Activated CD4-positive, alpha-beta T cell treated with anti-CD3 and anti-CD28 coated beads, Interleukin-2, amount 10 ng/mL, durations not matched to agents 7 days and 5 days (primary cell): ENCODE data around the gene ZNF254. TPM values are rescaled to one million over a fixed set of nuclear protein-coding genes. Genes with fewer than 3 reads are reported as not detected.

Experiments
- CTCF ChIA-PET: fragments of 350-600 bp; sonication (Branson Sonifier 250); formaldehyde crosslinking; loops from one replicate; lab custom pipeline; 2021; ENCODE audit warnings: antibody characterized with exemption; lab: Charles Lee
- POLR2A ChIA-PET: fragments of 350-600 bp; sonication (Branson Sonifier 250); formaldehyde crosslinking; loops from one replicate; lab custom pipeline; 2021; ENCODE audit warnings: antibody characterized with exemption; lab: Charles Lee
- DNase-seq: peaks from one replicate; pipeline ENCODE4 v3.0.0-alpha.2; 2020
- H3K27ac Mint-ChIP-seq: one replicate; pipeline ENCODE4 v1.8.0; 2021; ENCODE audit warnings: mild to moderate bottlenecking, moderate library complexity, mixed read lengths
- H3K27me3 Mint-ChIP-seq: one replicate; pipeline ENCODE4 v1.8.0; 2021; ENCODE audit warnings: mixed read lengths
- H3K36me3 Mint-ChIP-seq: one replicate; pipeline ENCODE4 v1.8.0; 2021; ENCODE audit warnings: low read depth, mixed read lengths
- H3K4me1 Mint-ChIP-seq: one replicate; pipeline ENCODE4 v1.8.0; 2021; ENCODE audit warnings: mixed read lengths
- H3K4me3 Mint-ChIP-seq: one replicate; pipeline ENCODE4 v1.8.0; 2021; ENCODE audit warnings: mild to moderate bottlenecking, moderate library complexity, mixed read lengths
- H3K9me3 Mint-ChIP-seq: one replicate; pipeline ENCODE4 v1.8.0; 2021; ENCODE audit warnings: mixed read lengths
- total RNA-seq, 2 experiments: library from RNA; stranded (reverse); gene quantifications; one replicate each; pipeline ENCODE4 v1.2.3, GENCODE V29; 2021

Gene ZNF254
- total RNA-seq, 2 experiments from 2014 or later = 12.2 to 13.8 TPM

DNA sequence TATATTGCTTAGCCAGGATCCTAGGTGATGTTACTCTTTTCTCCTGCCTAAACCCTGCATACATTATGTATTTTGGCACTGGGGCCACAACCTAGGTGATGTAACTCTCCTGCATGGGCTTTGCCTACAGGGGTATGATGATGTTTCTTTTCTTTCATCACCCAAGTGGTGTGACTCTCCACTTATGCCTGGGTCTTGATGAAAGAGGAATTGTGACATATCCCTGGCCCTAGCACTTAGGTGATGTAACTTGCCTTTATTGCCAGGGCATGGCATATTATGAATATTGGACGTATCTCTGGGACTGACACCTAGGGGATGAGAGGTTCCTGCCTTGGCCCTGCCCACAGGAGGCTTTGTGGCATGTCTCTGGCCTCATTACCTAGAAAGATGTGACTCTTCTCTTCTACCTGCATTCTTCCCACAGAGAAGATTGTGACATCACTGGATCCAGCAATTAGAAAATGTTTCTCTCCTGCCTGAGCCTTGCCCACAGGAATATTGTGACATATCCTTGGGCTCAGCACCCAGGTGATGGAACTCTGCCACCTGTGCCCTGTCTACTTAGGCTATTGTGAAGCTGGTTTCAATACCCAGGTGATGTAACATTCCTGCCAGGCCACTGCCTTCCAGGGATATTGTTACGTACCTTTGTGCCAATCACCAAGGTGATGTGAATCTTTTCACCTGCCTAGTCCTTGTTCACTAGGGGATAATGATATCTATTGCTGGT, 27.3 kb upstream of the ZNF254 start:
- POLR2A ChIA-PET = no interaction called here
- Mint-ChIP-seq H3K4me1 (no peaks in the 10 kb centered on the region), H3K36me3 (peaks cover 60% of the 10 kb centered on the region), H3K27ac (no peak overlapping the region), H3K9me3 (peaks cover 8% of the 10 kb centered on the region), H3K4me3 (no peak overlapping the region), H3K27me3 (no peaks in the 10 kb centered on the region)
- DNase-seq = no peak
- CTCF ChIA-PET = interaction anchor here (0.6 kb wide), 1 partner anchor 295 kb away, joined by 3 read pairs; no protein-coding TSS in a partner anchor

- no peak overlapping the region for H3K4me3 Mint-ChIP-seq
- DNase-seq = no peak
- H3K4me1 Mint-ChIP-seq = no peaks in the 10 kb centered on the region
- peaks cover 6% of the 10 kb centered on the region for H3K9me3 Mint-ChIP-seq
- POLR2A ChIA-PET = no interaction called here
- CTCF ChIA-PET = interaction anchor here (0.7 kb wide), 1 partner anchor 18 kb away, joined by 5 read pairs; no protein-coding TSS in a partner anchor
- H3K27me3 Mint-ChIP-seq = no peaks in the 10 kb centered on the region
- no peak overlapping the region for H3K27ac Mint-ChIP-seq
- H3K36me3 Mint-ChIP-seq = peaks cover 58% of the 10 kb centered on the region
These were observed 26.2 kb upstream of the ZNF254 start for GRCh38 chr19:24060687-24061356.

DNA sequence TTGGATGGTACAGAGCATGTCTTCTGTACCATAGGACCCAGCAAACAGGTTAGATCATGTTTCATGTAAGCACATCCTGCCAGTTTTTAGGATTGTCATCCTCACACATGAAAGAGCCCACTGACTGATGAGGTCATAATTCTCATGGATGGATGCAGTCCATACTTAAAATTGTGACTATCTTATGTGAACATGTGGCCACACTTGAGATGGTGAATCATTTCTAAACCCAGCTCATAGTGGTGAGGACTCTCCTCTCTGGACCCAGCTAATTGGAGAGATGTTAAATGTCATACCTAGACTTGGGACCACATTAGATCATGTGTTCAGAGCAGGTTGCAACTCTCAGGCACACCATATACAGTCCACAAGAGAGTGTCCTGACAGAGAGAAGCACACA, 24.8 kb upstream of the ZNF254 start:
- Mint-ChIP-seq H3K27me3 (no peaks in the 10 kb centered on the region), H3K9me3 (peaks cover 6% of the 10 kb centered on the region), H3K36me3 (peaks cover 54% of the 10 kb centered on the region), H3K4me1 (no peaks in the 10 kb centered on the region), H3K27ac (no peak overlapping the region), H3K4me3 (no peak overlapping the region)
- no peak for DNase-seq
- ChIA-PET POLR2A (no interaction called here), CTCF (no interaction called here)

DNA sequence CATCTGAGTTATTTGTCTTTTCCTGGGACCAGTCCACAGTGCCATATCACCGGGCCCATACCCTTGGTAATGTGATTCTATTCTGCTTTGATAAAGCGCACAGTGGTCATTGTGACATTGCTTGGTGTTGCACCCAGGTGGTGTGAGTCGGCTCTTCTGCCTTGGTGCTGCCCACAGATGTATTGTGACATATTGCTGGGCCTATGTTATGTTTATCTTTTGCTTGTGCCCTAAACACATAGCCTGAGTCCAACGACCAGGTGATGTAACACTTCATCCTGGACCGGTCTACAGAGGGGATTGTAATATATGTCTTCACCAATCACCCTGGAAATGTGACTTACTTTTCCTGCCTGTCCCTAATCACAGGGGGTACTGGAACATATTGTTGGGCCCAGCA, 23.7 kb upstream of the ZNF254 start:
- ChIA-PET CTCF (interaction anchor here (1.2 kb wide), 1 partner anchor 9 kb away, joined by 3 read pairs; no protein-coding TSS in a partner anchor), POLR2A (no interaction called here)
- Mint-ChIP-seq H3K9me3 (peaks cover 9% of the 10 kb centered on the region), H3K4me3 (no peak overlapping the region), H3K36me3 (peaks cover 56% of the 10 kb centered on the region), H3K27me3 (no peaks in the 10 kb centered on the region), H3K27ac (no peak overlapping the region), H3K4me1 (no peaks in the 10 kb centered on the region)
- DNase-seq = no peak

DNA sequence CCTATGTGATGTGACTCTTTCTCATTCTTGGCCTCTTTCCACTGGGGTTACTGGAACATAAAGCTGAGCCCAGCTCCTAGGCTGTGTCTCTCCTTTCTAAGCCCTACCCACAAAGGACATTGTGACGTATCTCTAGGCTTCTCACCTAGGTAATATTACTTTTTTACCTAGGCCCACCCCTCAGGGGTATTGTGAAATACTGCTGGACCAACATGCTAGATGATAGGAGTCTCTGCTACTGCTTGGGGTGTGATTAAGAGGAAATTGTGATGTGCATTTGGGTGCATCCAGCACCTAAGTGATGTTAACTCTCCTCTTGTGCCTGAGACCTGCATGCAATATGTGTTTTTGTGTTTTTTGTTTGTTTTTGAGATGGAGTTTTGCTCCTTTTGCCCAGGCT, 22.8 kb upstream of the ZNF254 start:
- Mint-ChIP-seq H3K9me3 (peaks cover 9% of the 10 kb centered on the region), H3K27me3 (no peaks in the 10 kb centered on the region), H3K4me1 (no peaks in the 10 kb centered on the region), H3K36me3 (peaks cover 54% of the 10 kb centered on the region), H3K27ac (no peak overlapping the region), H3K4me3 (no peak overlapping the region)
- POLR2A ChIA-PET = no interaction called here
- DNase-seq = no peak
- CTCF ChIA-PET = interaction anchor here (1.2 kb wide), 1 partner anchor 10 kb away, joined by 3 read pairs; no protein-coding TSS in a partner anchor

- POLR2A ChIA-PET = no interaction called here
These were observed 21.7 kb upstream of the ZNF254 start for GRCh38 chr19:24065243-24065642.

DNA sequence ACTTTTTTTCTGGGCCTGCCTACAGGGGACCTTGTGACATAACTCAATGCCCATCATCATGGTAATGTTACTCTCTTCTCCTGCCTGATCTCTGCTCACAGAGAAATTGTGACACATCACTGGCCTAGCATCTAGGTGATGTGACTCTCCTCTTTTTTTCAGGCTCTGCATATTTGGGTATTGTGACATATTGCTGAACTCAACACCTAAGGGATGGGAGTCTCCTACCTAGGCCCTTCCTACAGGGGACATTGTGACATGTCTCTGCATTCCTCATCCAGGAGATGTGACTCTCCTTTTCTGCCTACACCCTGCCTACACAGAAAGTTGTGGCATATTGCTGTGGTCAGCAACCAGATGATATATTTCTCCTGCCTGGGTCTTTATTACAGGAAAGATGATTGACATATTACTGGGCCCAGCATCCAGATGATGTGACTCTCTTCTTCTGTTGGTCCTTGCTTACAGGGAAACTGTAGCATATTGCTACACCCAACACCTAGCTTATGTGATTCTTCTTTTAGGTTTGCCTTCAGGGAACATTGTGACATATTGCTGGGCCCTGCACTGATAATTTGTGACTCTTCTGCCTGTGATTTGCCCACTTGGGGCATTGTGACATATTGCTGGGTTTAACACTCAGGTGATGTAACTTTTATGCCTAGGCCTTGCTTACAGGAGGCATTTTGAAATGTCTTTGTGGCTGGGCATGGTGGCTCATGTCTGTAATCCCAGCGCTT, 21.0 kb upstream of the ZNF254 start:
- Mint-ChIP-seq H3K9me3 (peaks cover 3% of the 10 kb centered on the region), H3K4me3 (no peak overlapping the region), H3K36me3 (peaks cover 39% of the 10 kb centered on the region), H3K27me3 (no peaks in the 10 kb centered on the region), H3K4me1 (no peaks in the 10 kb centered on the region), H3K27ac (no peak overlapping the region)
- ChIA-PET POLR2A (no interaction called here), CTCF (interaction anchor here (0.6 kb wide), 1 partner anchor 21 kb away, joined by 3 read pairs; no protein-coding TSS in a partner anchor)
- no peak for DNase-seq

More at GRCh38 chr19:24065243-24065642, 21.7 kb upstream of the ZNF254 start:
- H3K4me1 Mint-ChIP-seq = no peaks in the 10 kb centered on the region
- H3K4me3 Mint-ChIP-seq = no peak overlapping the region
- no peak overlapping the region for H3K27ac Mint-ChIP-seq
- H3K27me3 Mint-ChIP-seq = no peaks in the 10 kb centered on the region
- peaks cover 47% of the 10 kb centered on the region for H3K36me3 Mint-ChIP-seq
- CTCF ChIA-PET = no interaction called here
- no peak for DNase-seq
- peaks cover 7% of the 10 kb centered on the region for H3K9me3 Mint-ChIP-seq

GRCh38 chr19:24069905-24070657, 16.9 kb upstream of the ZNF254 start:
- H3K9me3 Mint-ChIP-seq = peaks cover 16% of the 10 kb centered on the region
- no peak overlapping the region for H3K4me3 Mint-ChIP-seq
- CTCF ChIA-PET = no interaction called here
- peaks cover 3% of the 10 kb centered on the region for H3K4me1 Mint-ChIP-seq
- H3K27me3 Mint-ChIP-seq = no peaks in the 10 kb centered on the region
- POLR2A ChIA-PET = no interaction called here
- no peak for DNase-seq
- peaks cover 57% of the 10 kb centered on the region for H3K36me3 Mint-ChIP-seq
- H3K27ac Mint-ChIP-seq = no peak overlapping the region

- H3K36me3 Mint-ChIP-seq = peaks cover 61% of the 10 kb centered on the region
- DNase-seq = no peak
- POLR2A ChIA-PET = no interaction called here
- no peaks in the 10 kb centered on the region for H3K27me3 Mint-ChIP-seq
- H3K9me3 Mint-ChIP-seq = peaks cover 23% of the 10 kb centered on the region
- H3K4me1 Mint-ChIP-seq = peaks cover 4% of the 10 kb centered on the region
- no peak overlapping the region for H3K27ac Mint-ChIP-seq
- CTCF ChIA-PET = interaction anchor here (0.5 kb wide), 1 partner anchor 36 kb away, joined by 3 read pairs; no protein-coding TSS in a partner anchor
- no peak overlapping the region for H3K4me3 Mint-ChIP-seq
These were observed 15.9 kb upstream of the ZNF254 start for GRCh38 chr19:24071078-24071477.

DNA sequence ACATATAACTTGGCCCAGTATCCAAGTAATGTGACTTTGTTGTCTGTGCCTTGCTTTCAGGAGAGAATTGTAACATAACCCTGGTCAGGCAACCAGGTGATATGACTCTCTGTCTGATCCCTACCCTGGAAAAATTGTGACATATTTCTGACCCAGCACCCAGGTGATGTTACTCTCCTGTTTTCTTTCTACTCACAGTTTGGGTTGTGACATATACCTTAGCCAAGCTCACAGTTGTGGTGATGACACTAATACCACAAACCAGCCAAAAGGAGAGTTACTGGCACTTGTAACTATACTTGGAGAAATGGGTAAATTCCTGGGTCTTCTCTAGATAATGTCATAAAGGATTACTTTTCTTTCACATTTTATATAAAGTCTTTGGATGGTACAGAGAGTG, 14.3 kb upstream of the ZNF254 start:
- peaks cover 22% of the 10 kb centered on the region for H3K9me3 Mint-ChIP-seq
- CTCF ChIA-PET = no interaction called here
- H3K4me3 Mint-ChIP-seq = no peak overlapping the region
- POLR2A ChIA-PET = interaction anchor here (0.8 kb wide), 1 partner anchor 14 kb away, joined by 3 read pairs; no protein-coding TSS in a partner anchor
- DNase-seq = no peak
- no peaks in the 10 kb centered on the region for H3K27me3 Mint-ChIP-seq
- peaks cover 52% of the 10 kb centered on the region for H3K36me3 Mint-ChIP-seq
- H3K27ac Mint-ChIP-seq = no peak overlapping the region
- H3K4me1 Mint-ChIP-seq = peaks cover 4% of the 10 kb centered on the region

- no peak overlapping the region for H3K4me3 Mint-ChIP-seq
These were observed 13.2 kb upstream of the ZNF254 start for GRCh38 chr19:24073807-24074206.

More at GRCh38 chr19:24073807-24074206, 13.2 kb upstream of the ZNF254 start:
- no peak for DNase-seq
- Mint-ChIP-seq H3K27me3 (no peaks in the 10 kb centered on the region), H3K27ac (no peak overlapping the region), H3K36me3 (peaks cover 44% of the 10 kb centered on the region), H3K4me1 (peaks cover 4% of the 10 kb centered on the region), H3K9me3 (peaks cover 19% of the 10 kb centered on the region)
- ChIA-PET POLR2A (no interaction called here), CTCF (interaction anchor here (0.6 kb wide), 1 partner anchor 44 kb away, joined by 4 read pairs; no protein-coding TSS in a partner anchor)
